Coronary artery (tissue), 2 donors: ENCODE results near the gene TRIM67.
"Not testable (repeated sequence)": the region's sequence is repeated elsewhere in the genome, so short reads cannot be mapped to it uniquely, and the experiment has no call there.

Experiments used
- DNase-seq: peaks from one replicate; pipeline ENCODE4 v3.0.0-alpha.2; 2017; ENCODE audit warnings: low spot score
- H3K27ac ChIP-seq, 2 donors: fragments of 200-600 bp; sonication (generic); one replicate each; pipeline ENCODE4 v1.5.1; 2016 to 2019
- H3K4me3 ChIP-seq: fragments of 200-600 bp; sonication (generic); 2 replicates; pipeline ENCODE4 v1.5.1; 2016; ENCODE audit warnings: mild to moderate bottlenecking, moderate library complexity
- TF ChIP-seq, protein P1 (sequence below): fragments of 200-600 bp; sonication (generic); IDR thresholded peaks from one replicate; pipeline ENCODE4 v1.5.1; 2019; ENCODE audit warnings: antibody characterized with exemption

Gene TRIM67

DNA sequence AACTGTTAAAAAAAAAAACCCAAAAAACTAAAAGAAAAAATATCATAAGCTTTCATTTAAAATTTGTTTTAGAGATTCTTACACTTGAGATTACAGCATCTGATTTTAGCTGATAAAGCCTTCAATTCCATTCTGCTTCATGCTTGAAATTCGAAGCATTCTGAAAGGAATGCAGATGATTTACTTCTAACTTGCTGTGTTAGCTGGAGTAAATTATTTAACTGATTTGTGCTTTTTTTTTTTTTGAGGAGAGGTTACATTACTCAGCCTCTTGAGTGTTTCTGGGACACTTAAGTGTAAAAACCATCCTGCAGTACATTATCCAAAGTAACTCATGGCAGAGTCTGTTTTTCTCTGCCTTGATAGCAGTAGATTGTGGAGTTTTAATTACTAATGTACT, 4.5 kb upstream of the TRIM67 start:
- Histone ChIP-seq H3K4me3 (no peak overlapping the region), H3K27ac (no peak overlapping the region)
- TF ChIP-seq, protein P1, sequence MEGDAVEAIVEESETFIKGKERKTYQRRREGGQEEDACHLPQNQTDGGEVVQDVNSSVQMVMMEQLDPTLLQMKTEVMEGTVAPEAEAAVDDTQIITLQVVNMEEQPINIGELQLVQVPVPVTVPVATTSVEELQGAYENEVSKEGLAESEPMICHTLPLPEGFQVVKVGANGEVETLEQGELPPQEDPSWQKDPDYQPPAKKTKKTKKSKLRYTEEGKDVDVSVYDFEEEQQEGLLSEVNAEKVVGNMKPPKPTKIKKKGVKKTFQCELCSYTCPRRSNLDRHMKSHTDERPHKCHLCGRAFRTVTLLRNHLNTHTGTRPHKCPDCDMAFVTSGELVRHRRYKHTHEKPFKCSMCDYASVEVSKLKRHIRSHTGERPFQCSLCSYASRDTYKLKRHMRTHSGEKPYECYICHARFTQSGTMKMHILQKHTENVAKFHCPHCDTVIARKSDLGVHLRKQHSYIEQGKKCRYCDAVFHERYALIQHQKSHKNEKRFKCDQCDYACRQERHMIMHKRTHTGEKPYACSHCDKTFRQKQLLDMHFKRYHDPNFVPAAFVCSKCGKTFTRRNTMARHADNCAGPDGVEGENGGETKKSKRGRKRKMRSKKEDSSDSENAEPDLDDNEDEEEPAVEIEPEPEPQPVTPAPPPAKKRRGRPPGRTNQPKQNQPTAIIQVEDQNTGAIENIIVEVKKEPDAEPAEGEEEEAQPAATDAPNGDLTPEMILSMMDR, result no peak
- DNase-seq, result no peak

DNA sequence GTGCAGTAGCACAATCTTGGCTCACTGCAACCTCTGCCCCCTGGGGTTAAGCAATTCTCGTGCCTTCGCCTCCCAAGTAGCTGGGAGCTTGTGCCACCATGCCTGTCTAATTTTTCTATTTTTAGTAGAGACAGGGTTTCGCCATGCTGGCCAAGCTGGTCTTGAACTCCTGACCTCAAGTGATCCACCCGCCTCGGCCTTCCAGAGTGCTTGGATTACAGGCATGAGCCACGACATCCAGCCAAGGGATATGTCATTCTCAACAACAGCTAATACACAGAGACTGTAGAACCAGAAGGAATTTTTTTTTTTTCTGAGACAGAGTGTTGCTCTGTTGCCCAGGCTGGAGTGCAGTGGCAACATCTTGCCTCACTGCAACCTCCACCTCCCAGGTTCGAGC, 3.7 kb upstream of the TRIM67 start:
- not testable (repeated sequence) for H3K27ac ChIP-seq, H3K4me3 ChIP-seq, DNase-seq

DNA sequence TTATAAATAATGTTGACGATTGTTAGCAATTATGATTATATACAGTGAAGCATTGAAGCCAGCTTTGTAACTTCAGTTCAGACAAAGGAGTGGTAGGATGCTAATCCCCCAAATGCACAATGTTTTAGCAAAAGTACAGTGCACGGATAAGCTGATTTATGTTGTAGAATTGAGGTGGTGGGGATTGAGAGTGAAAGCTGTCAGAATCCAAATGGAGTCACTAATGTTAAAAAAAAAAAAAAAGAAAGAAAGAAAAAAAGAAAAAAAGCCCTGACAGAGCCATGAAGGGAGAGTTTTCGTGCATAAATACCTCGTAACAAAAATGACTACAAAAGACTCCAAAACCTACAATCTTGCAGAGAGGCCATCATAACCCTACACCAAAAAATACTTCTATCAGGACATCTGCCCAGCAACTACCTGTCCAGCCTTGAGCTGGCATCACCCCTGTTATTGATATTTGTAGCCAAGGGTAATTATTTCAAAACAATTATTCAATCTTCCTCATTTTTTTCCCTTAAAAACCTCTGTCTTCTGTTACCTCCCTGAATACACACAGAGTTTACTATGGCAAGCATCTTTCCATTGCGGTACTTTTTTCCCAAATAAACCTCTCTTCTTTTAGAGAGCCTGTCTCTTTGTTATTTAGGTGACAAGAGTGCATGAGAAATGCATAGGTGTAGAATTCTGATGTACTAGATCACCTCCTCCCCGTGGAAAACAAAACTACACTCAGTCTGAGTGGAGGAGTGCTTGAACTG, 2.5 kb upstream of the TRIM67 start:
- no peak overlapping the region for H3K4me3 ChIP-seq
- no peak for DNase-seq
- TF ChIP-seq, protein P1, result no peak
- no peak overlapping the region for H3K27ac ChIP-seq

DNA sequence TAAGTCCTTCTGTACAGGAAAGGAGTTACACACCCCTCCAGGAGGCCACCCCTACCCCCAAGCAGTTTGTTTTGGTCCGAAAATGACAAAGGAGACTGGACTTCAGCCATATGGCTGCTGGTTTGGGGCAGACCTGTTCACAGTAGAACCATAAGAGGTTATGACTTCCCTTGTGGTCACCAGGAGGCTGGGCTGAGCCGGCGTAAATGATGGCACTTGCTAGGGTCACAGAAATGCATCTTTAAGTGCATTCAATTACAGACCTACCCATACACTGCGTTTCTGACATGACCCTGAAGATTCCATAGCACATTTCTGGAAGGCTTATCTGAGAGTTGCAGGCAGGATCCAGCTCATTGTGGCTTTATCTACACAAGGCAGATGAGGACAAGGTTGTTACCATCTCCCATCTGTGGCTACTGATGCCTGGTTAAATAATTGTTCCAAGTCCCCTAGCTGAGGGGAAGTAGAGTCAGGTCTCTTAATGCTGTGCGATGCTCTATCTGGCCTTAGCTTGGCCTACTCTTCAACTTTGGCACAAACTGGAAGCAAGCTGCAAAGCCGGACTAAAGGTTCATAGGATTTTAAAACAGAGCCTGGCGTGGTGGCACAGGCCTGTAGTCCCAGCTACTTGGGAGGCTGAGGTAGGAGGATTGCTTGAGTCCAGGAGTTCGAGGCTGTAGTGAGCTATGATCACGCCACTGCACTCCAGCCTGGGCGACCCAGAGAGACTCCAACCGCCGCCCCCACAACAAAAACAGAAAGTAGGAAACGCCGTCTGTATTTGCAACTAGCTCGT, 1.7 kb upstream of the TRIM67 start:
- TF ChIP-seq, protein P1, result no peak
- H3K4me3 ChIP-seq, result no peak overlapping the region
- H3K27ac ChIP-seq, result no peak overlapping the region
- no peak for DNase-seq

DNA sequence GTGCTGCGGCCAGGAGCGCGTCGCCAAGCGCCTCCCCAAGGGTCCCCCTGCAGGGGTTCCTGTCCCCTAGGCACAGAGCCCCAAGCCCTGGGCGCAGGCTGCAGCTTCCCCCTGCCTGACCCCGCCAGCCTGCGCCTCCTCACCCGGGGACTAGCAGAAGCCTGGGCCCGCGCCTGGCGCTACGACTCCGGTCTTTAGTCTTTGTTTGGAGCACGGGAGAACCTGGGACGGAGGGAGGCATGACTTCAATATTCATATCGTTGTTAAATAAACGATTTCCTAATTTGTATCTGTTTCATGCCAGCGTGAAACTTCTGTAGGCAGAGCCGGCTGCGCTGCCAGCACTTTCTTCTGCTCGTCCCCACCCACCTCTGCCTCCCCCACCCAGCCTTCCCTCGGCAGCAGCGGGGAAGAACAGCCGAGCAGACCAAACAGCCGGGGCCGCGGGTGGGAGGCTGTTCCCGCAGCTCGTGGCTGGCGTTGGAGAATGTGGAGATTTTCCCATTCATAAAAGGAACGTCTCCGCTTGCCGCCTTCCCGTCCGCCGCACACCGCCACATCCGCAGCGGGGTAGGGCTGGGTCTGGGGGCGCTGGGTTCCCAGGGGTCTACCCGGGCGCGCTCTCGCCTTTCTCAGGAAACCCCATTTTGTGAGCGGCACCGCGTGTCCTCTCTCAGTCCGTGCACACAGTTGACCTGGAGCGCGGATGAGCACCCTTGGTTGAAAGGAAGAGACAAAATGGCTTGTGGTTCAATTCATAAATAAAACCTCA, 777 bp upstream of the TRIM67 start:
- Histone ChIP-seq H3K27ac (no peak overlapping the region), H3K4me3 (peak overlapping the region; percentile 68)
- DNase-seq, result no peak
- TF ChIP-seq, protein P1, result no peak

DNA sequence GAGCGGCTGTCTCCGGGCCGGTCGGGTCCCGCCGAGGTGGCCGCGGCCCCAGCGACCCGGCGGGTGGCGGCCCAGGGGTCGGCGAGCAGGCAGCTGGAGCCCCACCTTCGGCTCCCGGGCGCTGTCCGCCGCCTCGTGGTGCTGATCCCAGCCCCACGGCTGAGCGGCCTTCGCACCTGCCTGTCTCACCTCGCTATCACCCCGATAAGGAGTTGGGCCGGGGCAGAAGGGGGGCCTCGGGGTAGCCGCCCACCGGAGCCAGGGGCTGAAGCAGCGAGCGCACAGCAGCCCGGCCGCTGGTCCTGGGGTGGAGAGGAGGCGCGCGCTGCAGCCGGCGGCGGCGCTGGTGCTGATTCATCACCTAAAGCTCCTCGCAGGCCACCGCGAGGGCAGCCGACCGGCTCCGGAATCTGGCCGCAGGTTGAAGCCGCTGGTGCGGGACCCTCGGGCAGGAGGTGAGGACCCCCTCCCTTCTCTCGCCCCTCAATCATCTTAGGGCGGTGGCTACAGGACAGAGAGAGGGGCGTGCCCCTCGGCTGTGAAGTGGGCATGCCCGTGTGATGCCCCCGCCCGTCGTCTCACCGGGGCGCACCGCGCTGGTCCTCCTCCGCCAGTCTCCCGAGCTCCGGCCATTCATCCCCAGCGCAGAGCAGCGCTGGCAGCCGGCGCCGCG, 575 bp downstream of the TRIM67 start:
- peak overlapping the region; percentile 68 for H3K4me3 ChIP-seq
- no peak overlapping the region for H3K27ac ChIP-seq
- TF ChIP-seq, protein P1, result no peak
- no peak for DNase-seq
